Mucosa of descending colon (tissue), 3 donors: ENCODE results near the gene ZBTB7C. TPM values are rescaled to one million over a fixed set of nuclear protein-coding genes. Genes with fewer than 3 reads are reported as not detected.
A peak's percentile ranks its signal among the peaks of the same experiment; 100 is the strongest.

ENCODE experiments used
- ATAC-seq: fragments of 200-7000 bp; cut with Tn5 transposase; one replicate; pipeline ENCODE4 v1.9.1; 2020; ENCODE audit warnings: mild to moderate bottlenecking, moderate library complexity
- DNase-seq, 3 donors: peaks; one replicate each; pipeline ENCODE4 v3.0.0-alpha.2; 2020
- H3K36me3 ChIP-seq: fragments of 200-600 bp; one replicate; pipeline ENCODE4 v1.8.0; 2021; ENCODE audit warnings: low read depth, mild to moderate bottlenecking
- H3K4me1 ChIP-seq: fragments of 200-600 bp; one replicate; pipeline ENCODE4 v1.8.0; 2021; ENCODE audit warnings: low read depth, mild to moderate bottlenecking
- H3K4me3 ChIP-seq: fragments of 200-600 bp; one replicate; pipeline ENCODE4 v1.8.0; 2021; ENCODE audit warnings: mild to moderate bottlenecking
- H3K9me3 ChIP-seq: fragments of 200-600 bp; one replicate; pipeline ENCODE4 v1.8.0; 2021; ENCODE audit warnings: mild to moderate bottlenecking
- CTCF ChIP-seq: fragments of 200-600 bp; IDR thresholded peaks from one replicate; pipeline ENCODE4 v1.8.0; 2022; ENCODE audit warnings: antibody characterized with exemption, mild to moderate bottlenecking
- intact Hi-C, 2 donors: fragments of 100-400 bp; cut with DNase I in 1 of 2; cut with micrococcal nuclease in 1 of 2; formaldehyde crosslinking; loops; one replicate each; pipeline versions ENCODE4 v1.11.0 to v1.11.1; 2022; cut with DNase I, micrococcal nuclease
- total RNA-seq, 3 donors: library from RNA; stranded (reverse); fragmentation: NEBNext Ultra II Directional in 2 of 3; extraction: Animal tissue kit (Norgen Biotek cat#: 25700) in 2 of 3; gene quantifications; one replicate each; pipeline versions ENCODE4 v1.2.1 to v1.2.4, GENCODE V29; 2021 to 2023
- donor health status: DM: no; HTN: no; CAD: no; lungs with moderate emphysema.
- donor health status: DM: no; HTN: no; CAD: no.
- donor health status: DM: no; HTN: yes; CAD: no.

ZBTB7C gene
- total RNA-seq, 3 donors from 2014 or later: 20.8 to 56.6 (median 38.2) TPM

- no peak overlapping the region for H3K4me3 ChIP-seq
- intact Hi-C loops: no loop called here
- no peaks in the 10 kb centered on the region for H3K4me1 ChIP-seq
- no peaks in the 10 kb centered on the region for H3K9me3 ChIP-seq
- ATAC-seq: no peak
- no peak for TF ChIP-seq CTCF
- no peak for DNase-seq
- H3K36me3 ChIP-seq: no peaks in the 10 kb centered on the region
Observed at GRCh38 chr18:48219810-48220499, 189.2 kb downstream of the ZBTB7C start.

DNA sequence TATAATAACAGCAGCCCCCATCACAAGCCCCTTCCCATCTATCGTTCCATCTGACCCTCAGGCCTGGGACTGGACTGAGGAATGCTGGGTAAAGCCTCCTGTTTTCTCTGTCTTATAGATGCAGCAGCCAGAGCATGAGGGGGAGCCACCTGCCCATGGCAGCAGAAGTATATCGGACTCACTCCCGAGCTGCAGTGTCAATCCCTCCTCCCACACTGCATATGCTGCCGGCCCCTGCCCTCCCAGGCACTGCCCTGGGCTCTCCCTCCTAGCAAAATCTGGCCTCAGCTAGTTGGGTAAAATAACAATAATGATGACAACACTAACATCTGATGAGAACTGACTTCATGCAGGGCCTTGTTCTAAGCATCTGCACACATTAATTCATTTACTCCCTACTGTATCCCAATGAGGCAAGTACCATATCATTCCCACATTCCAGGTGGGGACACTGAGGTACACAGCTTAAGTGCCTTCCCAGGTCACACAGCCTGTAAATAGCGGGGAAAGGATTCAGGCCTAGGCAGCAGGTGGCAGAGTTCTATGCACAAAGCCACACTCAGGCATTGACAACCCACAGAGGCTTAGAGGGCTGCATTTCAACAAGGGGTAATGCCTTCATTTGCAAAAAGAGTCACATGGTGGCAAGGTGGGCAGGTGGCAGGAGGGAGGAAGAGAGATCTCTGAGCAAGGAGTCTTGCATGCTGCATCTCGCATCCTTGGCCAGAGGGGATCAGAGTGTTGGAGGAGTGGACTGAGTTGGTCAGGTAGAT lies 190.0 kb downstream of the ZBTB7C start:
- ATAC-seq: no peak
- Histone ChIP-seq H3K9me3 (no peaks in the 10 kb centered on the region), H3K36me3 (no peaks in the 10 kb centered on the region), H3K4me1 (no peaks in the 10 kb centered on the region), H3K4me3 (no peak overlapping the region)
- no peak for DNase-seq
- intact Hi-C loops: no loop called here
- no peak for TF ChIP-seq CTCF

DNA sequence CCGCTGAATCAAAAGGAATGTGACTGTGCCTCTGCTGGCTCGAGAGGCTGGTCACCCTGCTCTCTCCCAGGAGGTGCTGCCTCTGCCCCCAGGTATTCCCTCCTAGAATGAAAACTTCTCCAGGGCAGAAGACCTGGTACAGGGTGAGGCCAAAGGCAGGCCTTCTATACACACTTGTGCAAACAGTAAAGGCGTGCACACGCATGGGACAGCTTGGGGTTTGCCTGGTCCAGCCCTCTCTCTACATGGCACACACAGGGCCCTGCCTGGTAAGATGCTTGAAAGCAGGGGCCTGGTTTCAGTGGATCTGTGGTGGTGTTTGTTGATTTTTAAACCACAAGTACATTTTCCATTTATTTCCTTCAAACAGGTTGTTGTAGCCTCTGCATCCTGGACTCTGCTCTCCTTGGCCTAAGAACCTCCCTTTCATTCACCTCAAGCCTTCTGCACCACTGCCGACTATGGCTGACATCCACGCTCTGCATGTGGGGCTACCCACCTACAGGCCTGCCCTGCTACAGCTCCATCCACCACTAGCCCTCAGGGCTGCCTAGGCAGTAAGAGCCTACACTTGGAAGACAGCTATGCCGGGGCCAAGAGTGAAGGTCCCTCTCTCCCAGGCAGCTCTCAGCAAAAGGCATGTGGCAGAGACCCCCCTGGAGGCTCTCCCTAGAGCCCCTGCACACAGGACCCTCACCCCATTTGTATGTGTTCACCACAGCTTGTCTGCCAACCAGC lies 190.7 kb downstream of the ZBTB7C start:
- no peaks in the 10 kb centered on the region for H3K4me1 ChIP-seq
- intact Hi-C loops: no loop called here
- ATAC-seq (peak; percentile 44), DNase-seq (no peak)
- TF ChIP-seq CTCF: no peak
- no peaks in the 10 kb centered on the region for H3K9me3 ChIP-seq
- H3K4me3 ChIP-seq: no peak overlapping the region
- H3K36me3 ChIP-seq: no peaks in the 10 kb centered on the region

- intact Hi-C loops: no loop called here
- H3K4me1 ChIP-seq: no peaks in the 10 kb centered on the region
- DNase-seq (no peak), ATAC-seq (no peak)
- TF ChIP-seq CTCF: no peak
- H3K4me3 ChIP-seq: no peak overlapping the region
- H3K36me3 ChIP-seq: no peaks in the 10 kb centered on the region
- H3K9me3 ChIP-seq: no peaks in the 10 kb centered on the region
Observed at GRCh38 chr18:48217258-48218250, 191.6 kb downstream of the ZBTB7C start.
